CD4-positive, alpha-beta T cell treated with Interleukin-10 for 1 hour (primary cell): ENCODE results near the gene TUBB4A.
"Not testable (repeated sequence)": the region's sequence is repeated elsewhere in the genome, so short reads cannot be mapped to it uniquely, and the experiment has no call there.

Source experiments
- DNase-seq: peaks from one replicate; pipeline ENCODE4 v3.0.0-alpha.2; 2020

Gene TUBB4A

DNA sequence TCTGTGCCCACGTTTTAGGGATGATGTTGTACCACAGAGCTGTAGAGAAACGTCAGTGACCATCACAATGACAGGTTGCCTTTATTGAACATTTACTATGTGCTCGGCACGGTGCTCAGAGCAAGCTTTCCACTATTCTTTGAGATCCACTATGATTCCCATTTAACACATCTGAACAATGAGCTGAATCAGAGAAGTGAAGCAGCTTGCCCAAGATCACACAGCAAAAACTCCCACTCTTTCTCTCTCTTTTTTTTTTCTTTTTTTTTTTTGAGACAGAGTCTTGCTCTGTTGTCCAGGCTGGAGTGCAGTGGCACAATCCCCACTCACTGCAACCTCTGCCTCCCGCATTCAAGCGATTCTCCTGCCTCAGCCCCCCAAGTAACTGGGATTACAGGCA lies 20.6 kb upstream of the TUBB4A start:
- DNase-seq = no peak

DNA sequence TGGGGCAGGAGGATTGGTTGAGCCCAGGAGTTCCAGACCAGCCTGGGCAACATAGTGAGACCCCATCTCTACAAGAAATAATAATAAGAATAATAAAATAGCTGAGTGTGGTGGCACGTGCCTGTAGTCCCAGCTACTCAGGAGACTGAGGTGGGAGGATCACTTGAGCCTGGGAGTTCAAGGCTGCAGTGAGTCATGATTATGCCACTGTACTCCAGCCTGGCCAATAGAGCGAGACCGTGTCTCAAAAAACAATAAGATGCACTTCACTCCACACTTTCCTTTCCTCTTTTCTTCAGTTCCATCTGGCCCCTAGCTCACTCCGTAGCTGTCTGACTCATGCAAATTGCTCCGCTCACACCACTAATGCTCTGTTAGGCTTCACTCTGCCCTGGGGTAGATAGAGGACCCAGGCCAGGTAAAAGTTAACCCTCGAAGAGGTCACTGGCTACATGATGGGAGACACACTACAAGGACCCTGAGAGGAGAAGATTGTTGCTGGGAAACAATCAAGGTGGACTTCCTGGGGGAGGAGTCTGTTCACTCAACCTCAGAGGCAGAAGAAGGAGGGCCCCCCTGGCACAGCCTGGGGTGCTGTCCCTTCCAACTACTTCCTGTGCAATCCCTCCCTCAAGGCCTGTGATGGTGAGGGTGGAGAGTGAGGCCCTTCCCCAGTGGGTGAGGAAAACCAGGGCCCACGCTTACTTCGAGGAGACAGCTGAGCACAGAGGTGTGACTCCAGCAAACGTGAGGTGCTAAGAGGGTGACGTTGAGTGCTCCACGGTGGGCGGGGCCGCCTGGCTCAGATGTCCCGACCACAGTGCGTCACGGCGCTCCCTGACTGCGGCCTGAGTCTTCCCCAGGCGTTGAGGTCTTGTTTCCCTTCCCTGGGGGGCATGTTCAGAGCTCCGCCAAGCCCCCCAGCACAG lies 19.9 kb upstream of the TUBB4A start:
- peak; percentile 80 for DNase-seq

DNA sequence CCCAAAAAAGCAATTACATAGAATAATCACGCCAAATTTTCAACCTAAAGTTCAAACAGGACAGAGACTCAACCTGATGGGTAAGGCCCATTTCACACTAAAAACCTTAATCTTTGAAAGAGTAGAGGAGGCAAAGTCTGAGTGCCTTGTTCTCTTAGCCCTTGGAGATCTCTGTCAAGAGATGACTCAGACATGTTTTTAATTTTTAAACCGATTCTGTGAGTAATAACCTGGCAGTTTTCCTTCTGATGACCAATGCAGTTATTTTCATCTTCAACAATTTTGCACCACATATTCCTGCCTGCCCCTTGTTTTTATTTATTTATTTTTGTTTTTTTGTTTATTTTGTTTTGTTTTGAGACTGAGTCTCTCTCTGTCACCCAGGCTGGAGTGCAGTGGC lies 17.2 kb upstream of the TUBB4A start:
- no peak for DNase-seq

GRCh38 chr19:6518145-6518911 lies 16.2 kb upstream of the TUBB4A start:
- peak; percentile 48 for DNase-seq

DNA sequence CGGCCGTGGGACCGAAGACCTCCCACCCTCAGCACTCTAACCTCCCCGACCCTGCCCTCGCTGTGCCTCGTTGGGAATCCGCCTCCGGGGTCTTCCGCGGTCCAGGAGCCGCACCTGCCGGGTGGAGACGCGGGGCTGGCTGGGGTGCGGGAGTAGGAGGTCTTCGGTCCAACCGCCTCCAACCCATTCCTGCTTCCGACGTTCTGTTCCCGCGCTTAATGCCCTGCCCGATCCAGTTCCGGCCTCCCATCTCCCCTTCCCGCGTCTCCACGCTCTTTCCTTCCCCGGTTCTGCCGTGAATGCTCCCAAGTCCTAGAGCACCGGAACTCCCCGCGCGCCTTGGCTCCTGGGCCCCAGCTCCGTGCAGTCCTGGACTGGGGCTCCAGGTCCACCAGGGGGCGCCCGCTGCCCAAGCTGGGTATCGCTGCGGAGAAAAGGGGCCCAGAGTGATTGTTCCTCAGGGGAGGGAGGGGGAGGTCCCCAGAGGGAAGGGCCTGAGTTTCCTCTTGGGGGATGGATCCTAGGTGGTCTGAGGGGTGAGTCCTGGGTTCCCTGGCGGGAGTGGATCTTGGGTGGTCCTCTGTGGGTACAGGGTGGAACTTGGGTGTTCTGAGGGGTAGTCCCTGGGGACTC lies 14.7 kb upstream of the TUBB4A start:
- peak; percentile 90 for DNase-seq

DNA sequence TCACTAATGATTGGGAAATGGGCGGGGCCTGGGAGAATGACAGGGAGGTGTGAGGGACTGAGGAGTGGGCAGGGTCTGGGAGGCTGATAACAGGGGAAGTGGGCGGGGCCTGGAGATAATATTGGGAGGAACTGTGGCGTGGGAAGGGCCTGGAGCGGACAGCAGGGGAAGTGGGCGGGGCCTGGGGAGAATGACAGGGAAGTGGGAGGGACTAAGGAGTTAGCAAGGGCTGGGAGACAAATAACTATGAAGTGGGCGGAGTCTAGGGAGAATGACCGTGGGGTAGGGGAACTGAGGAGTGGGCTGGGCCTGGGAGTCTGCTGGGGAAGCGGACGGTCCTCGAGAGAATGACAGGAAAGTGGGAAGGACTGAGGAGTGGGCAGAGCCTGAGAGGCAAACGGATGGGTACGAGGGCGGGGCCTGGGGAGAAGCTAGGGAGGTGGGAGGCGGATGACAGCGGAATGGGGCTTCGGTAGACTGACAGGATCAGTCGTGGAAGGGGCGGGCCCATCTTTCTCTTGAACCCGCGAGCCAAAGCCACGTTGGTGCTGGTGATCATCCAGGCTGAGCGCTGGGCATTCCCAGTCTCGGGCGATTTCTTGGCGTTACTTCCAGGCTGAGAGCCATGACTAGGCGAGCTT lies 14.0 kb upstream of the TUBB4A start:
- DNase-seq = peak; percentile 84

DNA sequence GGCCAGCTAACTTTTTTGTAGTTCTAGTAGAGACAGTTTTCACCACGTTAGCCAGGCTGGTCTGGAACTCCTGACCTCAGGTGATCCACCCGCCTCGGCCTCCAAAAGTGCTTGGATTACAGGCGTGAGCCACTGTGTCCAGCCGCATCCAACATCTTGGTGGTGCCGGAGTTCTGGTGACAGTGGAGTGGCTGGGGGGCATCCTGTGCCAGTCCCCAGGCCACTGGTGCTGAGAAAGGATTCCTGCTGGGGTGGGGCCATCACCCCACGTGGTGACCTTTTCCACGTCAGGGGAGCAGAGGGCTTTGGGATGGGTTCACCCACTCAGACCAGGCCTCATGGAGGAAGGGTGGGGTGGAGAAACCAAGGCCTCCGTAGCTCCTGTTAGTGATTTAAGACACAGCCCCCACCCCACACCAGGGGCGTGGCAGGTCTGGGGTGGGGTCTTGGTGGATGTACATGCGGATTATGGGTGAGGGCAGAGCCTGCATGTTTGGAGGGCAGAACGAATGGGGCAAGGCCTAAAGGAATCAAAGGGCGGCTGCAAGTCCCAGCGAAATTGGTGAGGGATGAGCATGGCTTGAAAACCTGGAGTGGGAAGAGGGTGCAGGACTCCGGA lies 12.9 kb upstream of the TUBB4A start:
- DNase-seq = no peak

DNA sequence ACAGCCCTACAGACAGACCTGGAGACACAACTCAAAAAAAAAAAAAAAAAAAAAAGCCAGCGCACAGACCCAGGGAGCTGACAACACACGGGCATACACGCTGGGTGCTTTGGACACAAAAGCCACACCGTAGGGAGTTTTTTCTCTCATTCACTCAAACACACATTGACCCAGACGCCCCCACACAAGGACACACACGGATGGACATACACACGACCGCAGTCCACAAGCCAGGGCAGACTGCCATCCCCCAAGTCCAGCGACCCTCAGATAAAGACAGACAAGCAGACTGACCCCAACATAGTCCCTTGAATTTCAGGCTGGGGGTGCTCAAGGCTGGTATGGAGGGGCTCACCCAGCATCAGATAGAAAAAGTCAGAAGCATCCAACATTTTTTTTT lies 12.0 kb upstream of the TUBB4A start:
- DNase-seq = no peak

DNA sequence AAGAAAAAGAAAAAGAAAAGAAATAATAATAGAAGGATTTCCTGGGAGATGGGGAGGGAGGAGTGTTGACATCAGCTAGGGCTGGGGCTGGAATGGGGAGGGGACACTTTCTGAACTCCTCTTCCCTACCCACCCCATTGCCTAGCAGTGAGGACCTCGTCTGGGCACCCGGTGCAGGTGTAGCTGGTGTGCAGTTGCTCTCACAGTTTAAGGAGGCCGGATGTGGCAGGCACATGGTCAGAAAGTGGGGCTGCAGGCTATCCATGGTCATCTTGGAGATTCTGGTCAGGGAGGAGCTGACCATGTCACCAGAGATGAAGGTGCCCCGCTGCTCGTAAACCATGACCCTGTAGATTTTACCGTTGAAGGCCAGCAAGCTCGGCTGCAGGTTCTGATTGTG lies 8.5 kb upstream of the TUBB4A start:
- DNase-seq = no peak

DNA sequence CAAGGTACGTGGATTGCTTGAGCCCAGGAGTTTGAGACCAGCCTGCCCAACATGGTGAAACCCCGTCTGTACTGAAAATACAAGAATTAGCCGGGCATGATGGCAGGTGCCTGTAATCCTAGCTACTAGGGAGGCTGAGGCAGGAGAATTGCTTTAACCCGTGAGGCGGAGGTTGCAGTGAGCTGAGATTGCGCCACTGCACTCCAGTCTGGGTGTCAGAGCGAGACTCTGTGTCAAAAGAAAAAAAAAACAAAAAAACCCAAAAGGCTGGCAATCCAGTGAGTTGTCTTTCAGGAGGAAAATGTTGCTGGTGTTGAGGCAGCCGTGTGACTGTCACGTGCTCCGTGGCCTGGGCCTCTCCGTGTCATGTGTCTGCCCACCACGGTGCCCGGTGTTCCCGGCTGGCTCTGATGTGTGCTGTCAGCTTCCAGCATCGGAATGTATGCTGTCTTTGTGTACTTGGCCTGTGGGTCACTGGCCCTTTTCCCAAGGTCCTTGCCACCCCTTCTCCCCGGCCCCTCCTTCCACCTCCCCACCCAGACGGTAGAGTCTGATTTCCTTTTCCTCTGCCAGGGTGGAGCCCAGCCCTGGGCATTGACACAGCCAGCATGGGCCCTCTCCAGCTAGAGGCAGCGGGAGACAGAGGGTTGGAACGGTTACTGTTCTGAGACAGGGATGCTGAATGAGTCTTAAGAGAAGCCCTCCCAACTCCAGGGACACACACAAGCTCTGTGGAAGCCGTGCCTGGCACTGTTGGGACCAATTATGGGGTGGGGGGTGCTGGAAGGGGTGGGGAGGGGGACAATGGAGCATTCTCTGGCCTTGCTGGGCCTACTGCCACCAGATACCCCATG lies 7.2 kb upstream of the TUBB4A start:
- DNase-seq = no peak

DNA sequence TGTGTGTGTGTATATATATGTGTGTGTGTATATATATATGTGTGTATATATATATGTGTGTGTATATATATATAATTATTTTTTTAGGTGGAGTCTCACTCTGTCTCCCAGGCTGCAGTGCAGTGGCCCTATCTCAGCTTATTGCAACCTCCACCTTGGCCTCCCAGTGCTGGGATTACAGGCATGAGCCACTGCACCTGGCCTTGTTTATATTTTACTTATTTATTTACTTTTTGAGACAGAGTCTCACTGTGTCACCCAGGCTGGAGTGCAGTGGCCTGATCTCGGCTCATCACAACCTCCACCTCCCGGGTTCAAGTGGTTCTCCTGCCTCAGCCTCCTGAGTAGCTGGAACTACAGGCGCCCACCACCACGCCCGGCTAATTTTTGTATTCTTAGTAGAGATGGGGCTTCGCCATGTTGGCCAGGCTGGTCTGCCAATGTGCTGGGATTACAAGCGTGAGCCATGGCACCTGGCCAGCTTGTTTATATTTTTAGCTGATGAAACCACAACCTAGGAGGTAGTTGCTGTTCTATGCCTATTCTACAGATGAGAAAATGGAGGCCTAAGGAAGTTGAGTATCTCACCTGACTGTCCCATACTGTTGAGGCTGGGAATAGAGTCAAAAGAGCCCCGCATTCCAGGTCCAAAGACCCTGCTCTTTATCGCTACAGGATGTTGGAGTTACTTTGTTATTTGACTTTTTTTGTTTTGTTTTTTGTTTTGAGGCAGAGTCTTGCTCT lies 6.1 kb upstream of the TUBB4A start:
- not testable (repeated sequence) for DNase-seq

- DNase-seq = no peak
Observed at GRCh38 chr19:6503407-6504201, 1.5 kb upstream of the TUBB4A start.

DNA sequence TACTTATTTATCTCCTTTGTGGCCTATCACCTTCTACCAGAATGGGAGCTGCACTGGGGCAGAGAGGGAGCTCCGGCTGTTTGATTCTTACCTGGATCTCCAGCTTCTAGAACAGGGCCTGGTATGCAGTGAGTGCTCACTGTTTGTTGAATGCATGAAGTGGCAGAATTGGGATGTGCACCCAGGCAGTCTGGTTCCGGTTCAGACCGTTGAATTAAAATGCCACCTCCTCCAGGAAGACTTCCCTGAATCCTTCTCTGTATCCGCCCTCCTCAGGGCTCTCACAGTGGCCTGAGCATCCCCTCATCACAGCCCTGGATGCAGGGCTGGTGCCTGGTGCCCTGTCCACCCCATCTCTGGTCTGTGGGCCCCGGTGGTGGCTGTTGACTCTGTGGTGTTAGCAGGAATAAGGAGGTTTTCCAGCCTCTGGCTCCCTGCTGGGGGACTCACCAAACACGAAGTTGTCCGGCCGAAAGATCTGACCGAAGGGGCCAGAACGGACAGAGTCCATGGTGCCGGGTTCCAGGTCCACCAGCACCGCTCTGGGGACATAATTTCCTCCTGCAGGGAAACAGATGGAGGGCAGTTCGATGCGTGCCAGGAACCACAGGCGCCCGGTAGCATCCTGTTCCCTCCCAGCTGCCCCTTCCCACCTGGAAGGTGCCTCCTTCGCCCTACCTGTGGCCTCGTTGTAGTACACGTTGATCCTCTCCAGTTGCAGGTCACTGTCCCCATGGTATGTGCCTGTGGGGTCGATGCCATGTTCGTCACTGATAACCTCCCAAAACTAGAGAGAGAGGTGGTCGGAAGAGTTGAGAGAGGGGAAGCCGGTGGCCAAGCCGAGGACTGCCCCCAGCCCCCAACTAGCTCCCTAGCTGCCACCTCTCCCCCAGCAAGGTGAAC lies 1.0 kb downstream of the TUBB4A start:
- DNase-seq = no peak

DNA sequence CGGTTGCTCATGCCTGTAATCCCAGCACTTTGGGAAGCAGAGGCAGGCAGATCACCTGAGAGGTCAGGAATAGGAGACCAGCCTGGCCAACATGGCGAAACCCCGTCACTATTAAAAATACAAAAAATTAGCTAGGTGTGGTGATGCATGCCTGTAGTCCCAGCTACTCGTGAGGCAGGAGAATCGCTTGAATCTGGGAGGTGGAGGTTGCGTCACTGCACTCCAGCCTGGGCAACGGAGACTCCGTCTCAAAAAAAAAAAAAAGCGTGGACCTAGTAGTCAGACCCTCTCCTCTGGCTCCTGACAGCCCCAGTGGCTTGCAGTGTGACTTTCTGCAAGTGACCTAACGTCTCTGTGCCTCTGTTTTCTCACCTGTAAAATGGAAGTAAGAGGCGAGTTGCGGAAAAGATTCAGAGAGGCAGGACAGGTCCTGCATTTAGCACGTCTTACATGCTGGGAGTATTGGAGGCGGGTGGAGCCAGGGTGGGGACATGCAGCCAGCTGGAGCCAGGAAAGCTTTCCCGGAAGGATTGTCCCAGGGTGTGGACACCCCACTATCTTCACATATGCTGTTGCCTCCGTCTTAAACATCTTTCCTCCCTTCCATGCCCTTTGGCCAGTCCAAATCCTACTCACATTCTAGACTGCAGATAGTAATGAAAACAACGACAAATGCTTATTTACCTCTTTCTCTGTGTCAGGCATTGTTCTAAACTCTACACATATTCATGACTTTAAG lies 2.9 kb downstream of the TUBB4A start:
- no peak for DNase-seq

GRCh38 chr19:6498294-6499036 lies 3.6 kb downstream of the TUBB4A start:
- DNase-seq = no peak

DNA sequence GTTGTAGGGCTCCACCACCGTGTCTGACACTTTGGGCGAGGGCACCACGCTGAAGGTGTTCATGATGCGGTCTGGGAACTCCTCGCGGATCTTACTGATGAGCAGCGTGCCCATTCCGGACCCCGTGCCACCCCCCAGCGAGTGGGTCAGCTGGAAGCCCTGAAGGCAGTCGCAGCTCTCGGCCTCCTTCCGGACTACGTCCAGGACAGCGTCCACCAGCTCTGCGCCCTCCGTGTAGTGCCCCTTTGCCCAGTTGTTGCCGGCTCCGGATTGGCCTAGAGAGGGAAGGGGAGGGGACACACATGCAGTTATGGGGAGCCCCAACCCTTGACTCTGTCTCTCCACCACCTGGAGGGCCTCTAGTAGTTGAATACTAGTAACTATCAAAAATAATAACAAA lies 6.2 kb downstream of the TUBB4A start:
- DNase-seq = no peak

DNA sequence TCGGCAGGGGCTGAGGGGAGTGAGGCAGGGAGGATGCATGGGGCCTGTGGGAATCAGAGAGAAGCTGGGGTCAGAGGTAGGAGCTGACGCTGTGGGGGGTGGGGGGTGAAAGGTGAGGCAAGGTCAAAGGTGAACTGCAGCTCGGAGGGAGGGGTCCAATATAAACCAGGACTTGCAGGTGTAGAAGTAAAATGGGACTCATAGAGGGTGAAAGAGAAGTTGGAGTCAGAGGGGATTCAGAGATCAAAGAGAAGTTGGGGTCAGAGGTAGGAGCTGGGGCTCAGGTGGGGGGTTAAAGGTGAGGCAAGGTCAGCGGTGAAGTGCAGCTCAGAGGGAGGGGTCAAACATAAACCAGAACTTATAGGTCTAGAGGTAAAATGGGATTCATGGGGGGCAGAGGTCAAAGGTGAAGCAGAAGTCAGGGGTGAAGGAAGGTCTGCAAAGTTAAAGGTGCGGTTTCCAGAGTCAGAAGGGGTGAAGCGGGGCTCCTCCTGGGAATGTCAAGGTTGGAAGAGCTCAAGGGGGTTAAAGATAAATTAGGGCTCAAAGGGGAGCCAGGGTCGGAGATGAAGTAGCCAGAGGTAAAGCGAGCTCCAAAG lies 7.6 kb downstream of the TUBB4A start:
- no peak for DNase-seq
